Measurements from ENCODE around the gene CDK17.
"Not testable (repeated sequence)": the region's sequence is repeated elsewhere in the genome, so short reads cannot be mapped to it uniquely, and the experiment has no call there.

The CDK17 gene

DNA sequence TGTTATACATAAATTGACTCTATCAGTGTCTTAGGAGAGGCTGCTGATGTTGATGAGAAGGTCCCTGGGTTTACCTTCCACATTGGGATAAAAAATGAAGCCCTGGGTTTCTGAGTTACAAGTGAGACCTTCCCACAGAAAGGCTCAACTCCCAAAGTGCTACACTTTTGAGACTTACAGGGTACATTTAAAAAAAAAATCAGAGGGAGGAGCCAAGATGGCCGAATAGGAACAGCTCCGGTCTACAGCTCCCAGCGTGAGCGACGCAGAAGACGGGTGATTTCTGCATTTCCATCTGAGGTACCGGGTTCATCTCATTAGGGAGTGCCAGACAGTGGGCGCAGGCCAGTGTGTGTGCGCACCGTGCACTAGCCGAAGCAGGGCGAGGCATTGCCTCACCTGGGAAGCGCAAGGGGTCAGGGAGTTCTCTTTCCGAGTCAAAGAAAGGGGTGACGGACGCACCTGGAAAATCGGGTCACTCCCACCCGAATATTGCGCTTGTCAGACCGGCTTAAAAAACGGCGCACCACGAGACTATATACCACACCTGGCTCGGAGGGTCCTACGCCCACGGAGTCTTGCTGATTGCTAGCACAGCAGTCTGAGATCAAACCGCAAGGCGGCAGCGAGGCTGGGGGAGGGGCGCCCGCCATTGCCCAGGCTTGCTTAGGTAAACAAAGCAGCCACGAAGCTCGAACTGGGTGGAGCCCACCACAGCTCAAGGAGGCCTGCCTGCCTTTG is 84.3 kb downstream of the CDK17 start:
- H3K9ac ChIP-seq (ENCODE audit: low read length); H3K4me1 ChIP-seq (ENCODE audit: control insufficient read depth, insufficient read depth, low read length); H3K36me3 ChIP-seq (ENCODE audit: control insufficient read depth, insufficient read depth, low read length); H3K27me3 ChIP-seq (ENCODE audit: control insufficient read depth, insufficient read depth, low read length); H3K27ac ChIP-seq (ENCODE audit: low read depth, low read length): not testable (repeated sequence)
- peak overlapping the region; percentile 27 for H3K4me3 ChIP-seq (ENCODE audit: low read length)

DNA sequence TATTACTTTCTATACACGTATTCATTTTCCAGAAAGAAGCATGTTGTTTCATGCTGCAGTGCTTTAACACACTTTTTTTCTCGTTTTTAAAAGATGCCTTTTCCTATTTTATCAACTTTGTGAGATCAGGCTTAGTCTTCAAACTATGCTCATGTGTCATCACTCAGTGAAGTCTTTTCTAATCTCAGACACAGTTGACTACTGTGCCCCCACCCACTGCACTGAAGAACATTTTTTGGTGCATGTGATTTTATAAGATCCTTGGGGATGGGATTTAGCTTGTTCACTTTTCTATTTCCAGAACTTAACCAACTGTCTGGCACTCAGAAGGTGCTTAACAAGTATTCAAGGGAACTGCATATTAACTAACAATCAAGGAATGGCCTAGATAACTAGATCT is 85.5 kb downstream of the CDK17 start:
- H3K36me3 ChIP-seq (ENCODE audit: control insufficient read depth, insufficient read depth, low read length): no peaks in the 10 kb centered on the region
- H3K4me1 ChIP-seq (ENCODE audit: control insufficient read depth, insufficient read depth, low read length): peaks cover 2% of the 10 kb centered on the region
- H3K4me3 ChIP-seq (ENCODE audit: low read length): no peak overlapping the region
- no peak overlapping the region for H3K27ac ChIP-seq (ENCODE audit: low read depth, low read length)
- H3K27me3 ChIP-seq (ENCODE audit: control insufficient read depth, insufficient read depth, low read length): no peaks in the 10 kb centered on the region
- H3K9ac ChIP-seq (ENCODE audit: low read length): no peak overlapping the region

DNA sequence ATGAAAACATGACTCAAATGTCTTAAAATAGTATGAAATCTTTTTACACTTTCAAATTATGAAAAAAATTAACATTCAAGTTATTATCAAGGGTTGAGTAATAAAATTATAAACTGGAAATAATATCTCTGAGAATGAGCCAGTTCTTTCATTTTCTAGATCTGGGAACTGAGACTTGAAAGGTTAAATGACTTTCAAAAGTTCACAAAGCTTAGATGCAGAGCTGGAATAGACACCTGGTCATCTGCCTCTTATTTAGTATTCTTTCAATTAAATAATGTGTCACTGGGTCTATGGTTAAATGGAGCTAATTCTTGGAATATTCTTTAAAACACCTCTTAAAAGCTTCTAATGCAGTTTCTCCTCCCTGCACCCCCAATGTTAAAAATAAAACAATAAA is 86.6 kb downstream of the CDK17 start:
- Histone ChIP-seq H3K27ac (ENCODE audit: low read depth, low read length) (no peak overlapping the region), H3K4me3 (ENCODE audit: low read length) (no peak overlapping the region), H3K9ac (ENCODE audit: low read length) (no peak overlapping the region), H3K4me1 (ENCODE audit: control insufficient read depth, insufficient read depth, low read length) (peaks cover 8% of the 10 kb centered on the region), H3K27me3 (ENCODE audit: control insufficient read depth, insufficient read depth, low read length) (no peaks in the 10 kb centered on the region), H3K36me3 (ENCODE audit: control insufficient read depth, insufficient read depth, low read length) (no peaks in the 10 kb centered on the region)

DNA sequence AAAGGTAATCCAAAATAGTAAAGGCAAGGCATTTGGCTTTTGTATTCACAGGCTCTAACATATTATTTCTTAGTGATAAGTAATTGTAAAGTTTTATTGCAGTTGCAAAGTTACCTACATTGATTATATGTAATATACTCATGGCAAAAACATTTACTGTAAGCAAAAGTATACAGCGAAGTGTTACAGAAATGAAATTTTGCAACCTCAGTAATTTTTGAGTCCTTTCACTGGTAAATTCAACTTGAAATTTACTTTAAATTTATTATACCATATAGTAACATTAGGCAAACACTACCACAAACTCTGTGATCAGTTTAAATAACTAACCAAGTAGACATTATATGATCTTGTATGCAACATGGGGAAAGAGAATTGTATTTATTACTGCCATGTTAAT is 89.0 kb downstream of the CDK17 start:
- Histone ChIP-seq H3K36me3 (ENCODE audit: control insufficient read depth, insufficient read depth, low read length) (no peaks in the 10 kb centered on the region), H3K4me1 (ENCODE audit: control insufficient read depth, insufficient read depth, low read length) (peaks cover 9% of the 10 kb centered on the region), H3K27ac (ENCODE audit: low read depth, low read length) (no peak overlapping the region), H3K27me3 (ENCODE audit: control insufficient read depth, insufficient read depth, low read length) (no peaks in the 10 kb centered on the region), H3K4me3 (ENCODE audit: low read length) (no peak overlapping the region), H3K9ac (ENCODE audit: low read length) (no peak overlapping the region)

DNA sequence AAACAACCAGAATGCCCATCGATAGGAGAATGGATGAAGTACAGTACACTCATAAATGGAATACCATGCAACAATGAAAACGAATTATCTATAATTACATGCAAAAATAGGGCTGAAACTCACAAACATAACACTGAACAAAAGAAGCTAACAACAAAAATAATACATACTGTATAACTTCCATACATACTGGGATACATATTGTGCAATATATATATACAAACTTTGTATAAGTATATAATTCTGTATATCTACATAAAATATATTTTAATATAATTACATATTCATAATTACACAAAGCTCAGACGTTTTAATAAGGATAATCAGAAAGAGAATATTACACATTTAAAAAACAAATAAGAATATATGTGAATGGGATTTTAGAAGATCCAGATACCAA is 90.2 kb downstream of the CDK17 start:
- Histone ChIP-seq H3K4me1 (ENCODE audit: control insufficient read depth, insufficient read depth, low read length) (peaks cover 9% of the 10 kb centered on the region), H3K27ac (ENCODE audit: low read depth, low read length) (no peak overlapping the region), H3K36me3 (ENCODE audit: control insufficient read depth, insufficient read depth, low read length) (no peaks in the 10 kb centered on the region), H3K4me3 (ENCODE audit: low read length) (no peak overlapping the region), H3K9ac (ENCODE audit: low read length) (no peak overlapping the region), H3K27me3 (ENCODE audit: control insufficient read depth, insufficient read depth, low read length) (no peaks in the 10 kb centered on the region)

DNA sequence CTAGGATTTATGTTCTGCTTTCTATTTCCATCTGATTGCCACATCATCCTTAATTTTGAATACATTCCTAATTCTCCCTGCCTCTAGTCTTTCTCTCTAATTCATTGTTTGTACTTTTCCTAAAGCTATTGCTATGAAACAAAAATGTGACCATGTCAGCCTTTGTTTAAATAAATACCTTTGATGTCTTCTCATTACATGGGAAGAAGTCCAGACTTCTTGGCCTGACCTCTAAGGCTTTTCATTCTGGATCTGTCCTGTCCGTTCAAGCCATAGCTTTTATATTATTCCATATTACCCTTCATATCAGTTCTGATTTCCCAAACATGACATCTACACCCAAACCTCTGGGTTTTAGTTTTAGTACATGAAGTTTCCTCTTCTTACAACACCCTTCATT is 91.4 kb downstream of the CDK17 start:
- no peaks in the 10 kb centered on the region for H3K36me3 ChIP-seq (ENCODE audit: control insufficient read depth, insufficient read depth, low read length)
- no peaks in the 10 kb centered on the region for H3K27me3 ChIP-seq (ENCODE audit: control insufficient read depth, insufficient read depth, low read length)
- H3K9ac ChIP-seq (ENCODE audit: low read length): no peak overlapping the region
- peak overlapping the region; percentile 66 for H3K27ac ChIP-seq (ENCODE audit: low read depth, low read length)
- no peak overlapping the region for H3K4me3 ChIP-seq (ENCODE audit: low read length)
- H3K4me1 ChIP-seq (ENCODE audit: control insufficient read depth, insufficient read depth, low read length): peaks cover 7% of the 10 kb centered on the region

DNA sequence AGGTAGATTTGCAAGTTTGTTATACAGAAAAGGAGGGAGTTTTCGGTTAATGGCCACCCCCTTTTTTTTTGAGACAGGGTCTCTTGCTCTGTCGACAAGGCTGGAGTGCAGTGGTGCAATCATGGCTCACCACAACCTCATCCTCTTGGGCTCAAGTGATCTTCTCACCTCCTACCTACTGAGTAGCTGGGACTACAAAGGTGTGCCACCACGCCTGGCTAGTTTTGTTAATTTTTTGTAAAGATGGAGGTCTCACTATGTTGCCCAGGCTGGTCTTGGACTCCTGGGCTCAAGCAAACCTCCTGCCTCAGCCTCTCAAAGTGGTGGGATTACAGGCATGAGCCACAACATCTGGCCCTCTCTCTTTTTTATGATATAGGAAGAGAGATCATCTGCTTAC is 94.6 kb downstream of the CDK17 start:
- Histone ChIP-seq H3K9ac (ENCODE audit: low read length) (no peak overlapping the region), H3K36me3 (ENCODE audit: control insufficient read depth, insufficient read depth, low read length) (no peaks in the 10 kb centered on the region), H3K27ac (ENCODE audit: low read depth, low read length) (no peak overlapping the region), H3K4me1 (ENCODE audit: control insufficient read depth, insufficient read depth, low read length) (peaks cover 7% of the 10 kb centered on the region), H3K4me3 (ENCODE audit: low read length) (no peak overlapping the region), H3K27me3 (ENCODE audit: control insufficient read depth, insufficient read depth, low read length) (no peaks in the 10 kb centered on the region)

DNA sequence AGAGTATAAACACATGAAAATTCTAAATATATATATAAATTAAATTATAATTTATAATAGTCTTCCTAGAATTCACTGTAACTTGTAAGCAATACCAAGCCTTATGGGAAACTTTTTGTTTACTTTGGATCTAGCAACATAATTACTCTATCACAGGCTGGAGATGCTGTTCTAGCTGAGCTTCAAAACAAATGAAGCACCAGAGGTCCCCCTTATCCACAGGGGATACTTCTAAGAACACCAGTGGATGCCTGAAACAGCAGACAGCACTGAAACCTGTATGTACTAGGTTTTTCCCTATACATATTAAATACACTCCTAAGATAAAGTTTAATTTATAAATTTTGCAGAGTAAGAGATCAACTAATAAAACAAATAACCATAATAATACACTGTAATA is 96.6 kb downstream of the CDK17 start:
- Histone ChIP-seq H3K27ac (ENCODE audit: low read depth, low read length) (no peak overlapping the region), H3K27me3 (ENCODE audit: control insufficient read depth, insufficient read depth, low read length) (no peaks in the 10 kb centered on the region)

DNA sequence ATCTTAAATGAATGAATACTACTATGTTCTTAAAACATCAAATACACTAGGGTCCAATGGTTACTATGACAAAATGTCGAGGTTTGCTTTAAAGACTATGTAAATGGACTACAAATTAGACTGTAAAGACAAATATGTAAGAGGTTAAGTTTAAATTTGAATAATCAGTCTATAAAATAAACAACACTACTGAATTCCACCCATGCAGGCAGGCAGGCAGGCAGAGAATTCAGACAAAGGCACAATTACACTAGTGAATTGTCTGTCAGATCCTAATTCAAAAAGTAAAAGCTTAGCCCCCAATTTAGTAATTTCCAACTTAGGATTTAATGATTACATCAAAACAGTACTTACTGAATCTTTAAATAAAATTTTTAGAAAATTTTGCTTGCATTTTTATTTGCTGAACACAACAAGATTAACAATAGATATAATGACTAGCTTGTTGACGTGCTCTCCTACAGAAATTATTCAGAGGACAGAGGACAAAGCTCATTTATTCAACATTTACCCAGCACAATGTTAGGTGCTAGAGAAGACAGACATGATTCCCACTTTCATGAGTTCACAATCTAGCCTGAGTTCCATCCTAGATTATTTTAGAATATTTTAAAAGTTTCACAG is 97.4 kb downstream of the CDK17 start:
- H3K9ac ChIP-seq (ENCODE audit: low read length): no peak overlapping the region
- no peak overlapping the region for H3K27ac ChIP-seq (ENCODE audit: low read depth, low read length)
- no peaks in the 10 kb centered on the region for H3K27me3 ChIP-seq (ENCODE audit: control insufficient read depth, insufficient read depth, low read length)
- no peaks in the 10 kb centered on the region for H3K36me3 ChIP-seq (ENCODE audit: control insufficient read depth, insufficient read depth, low read length)
- no peaks in the 10 kb centered on the region for H3K4me1 ChIP-seq (ENCODE audit: control insufficient read depth, insufficient read depth, low read length)
- no peak overlapping the region for H3K4me3 ChIP-seq (ENCODE audit: low read length)

More for the DNA sequence above, 96.6 kb downstream of the CDK17 start:
- no peak overlapping the region for H3K4me3 ChIP-seq (ENCODE audit: low read length)
- H3K4me1 ChIP-seq (ENCODE audit: control insufficient read depth, insufficient read depth, low read length): peaks cover under 1% of the 10 kb centered on the region
- H3K9ac ChIP-seq (ENCODE audit: low read length): no peak overlapping the region
- no peaks in the 10 kb centered on the region for H3K36me3 ChIP-seq (ENCODE audit: control insufficient read depth, insufficient read depth, low read length)

DNA sequence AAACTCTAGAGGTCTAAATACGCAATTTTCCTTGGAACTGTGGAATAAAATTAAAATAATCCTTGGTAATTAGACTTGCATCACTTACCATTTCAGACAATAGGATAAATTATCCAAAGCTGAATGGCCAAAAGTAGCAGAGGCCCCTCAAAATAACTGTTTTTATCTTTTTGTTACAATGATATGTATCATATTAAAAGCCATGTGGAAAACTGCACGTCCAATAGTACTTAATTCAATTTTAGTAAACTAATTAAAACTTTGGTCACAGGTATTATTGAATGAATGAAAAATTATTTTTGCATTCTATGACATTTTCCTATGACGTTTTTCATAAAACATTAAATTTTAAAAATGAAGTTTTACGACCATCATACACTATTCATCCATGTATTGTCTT is 98.5 kb downstream of the CDK17 start:
- Histone ChIP-seq H3K27me3 (ENCODE audit: control insufficient read depth, insufficient read depth, low read length) (no peaks in the 10 kb centered on the region), H3K27ac (ENCODE audit: low read depth, low read length) (no peak overlapping the region), H3K9ac (ENCODE audit: low read length) (no peak overlapping the region), H3K4me1 (ENCODE audit: control insufficient read depth, insufficient read depth, low read length) (no peaks in the 10 kb centered on the region), H3K36me3 (ENCODE audit: control insufficient read depth, insufficient read depth, low read length) (peaks cover 3% of the 10 kb centered on the region), H3K4me3 (ENCODE audit: low read length) (no peak overlapping the region)

DNA sequence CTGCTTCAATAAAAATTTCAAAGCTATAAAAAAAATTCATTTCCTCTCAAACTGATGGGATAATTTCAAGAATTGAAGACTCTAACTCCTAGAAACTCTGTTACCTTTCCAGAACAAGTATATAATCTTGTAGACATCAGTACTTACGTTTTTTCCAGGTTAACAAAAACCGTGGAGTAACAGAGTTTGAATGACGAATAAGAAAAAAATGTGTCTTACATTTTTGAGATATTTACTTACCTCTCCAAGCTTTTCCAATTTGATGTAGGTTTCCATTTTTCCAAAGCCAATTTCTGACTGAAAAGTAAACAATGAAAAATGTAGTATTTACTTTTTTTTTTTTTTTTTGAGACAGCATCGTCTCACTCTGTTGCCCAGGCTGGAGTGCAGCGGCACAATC is 100.2 kb downstream of the CDK17 start:
- no peak overlapping the region for H3K4me3 ChIP-seq (ENCODE audit: low read length)
- no peaks in the 10 kb centered on the region for H3K4me1 ChIP-seq (ENCODE audit: control insufficient read depth, insufficient read depth, low read length)
- no peaks in the 10 kb centered on the region for H3K27me3 ChIP-seq (ENCODE audit: control insufficient read depth, insufficient read depth, low read length)
- H3K9ac ChIP-seq (ENCODE audit: low read length): no peak overlapping the region
- H3K36me3 ChIP-seq (ENCODE audit: control insufficient read depth, insufficient read depth, low read length): peaks cover 4% of the 10 kb centered on the region
- no peak overlapping the region for H3K27ac ChIP-seq (ENCODE audit: low read depth, low read length)

DNA sequence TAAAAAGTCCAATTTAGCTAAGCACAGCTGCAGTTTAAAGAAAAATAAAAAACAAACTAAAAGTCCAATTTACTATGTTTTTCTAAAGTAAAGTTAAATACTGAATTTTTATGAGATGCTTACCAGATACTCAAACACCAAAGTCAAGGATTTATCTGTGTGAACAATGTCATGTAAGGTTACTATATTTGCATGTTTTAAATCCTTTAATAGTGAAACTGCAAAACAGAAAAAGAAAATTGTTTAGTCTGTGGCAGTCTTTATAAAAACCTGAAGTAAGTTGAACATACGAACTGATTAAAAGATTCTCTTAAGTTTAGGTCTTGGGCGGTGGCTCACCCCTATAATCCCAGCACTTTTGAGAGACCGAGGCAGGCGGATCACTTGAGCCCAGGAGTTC is 102.7 kb downstream of the CDK17 start:
- Histone ChIP-seq H3K4me3 (ENCODE audit: low read length) (no peak overlapping the region), H3K27me3 (ENCODE audit: control insufficient read depth, insufficient read depth, low read length) (no peaks in the 10 kb centered on the region), H3K4me1 (ENCODE audit: control insufficient read depth, insufficient read depth, low read length) (no peaks in the 10 kb centered on the region), H3K27ac (ENCODE audit: low read depth, low read length) (no peak overlapping the region), H3K36me3 (ENCODE audit: control insufficient read depth, insufficient read depth, low read length) (peaks cover 4% of the 10 kb centered on the region), H3K9ac (ENCODE audit: low read length) (no peak overlapping the region)

DNA sequence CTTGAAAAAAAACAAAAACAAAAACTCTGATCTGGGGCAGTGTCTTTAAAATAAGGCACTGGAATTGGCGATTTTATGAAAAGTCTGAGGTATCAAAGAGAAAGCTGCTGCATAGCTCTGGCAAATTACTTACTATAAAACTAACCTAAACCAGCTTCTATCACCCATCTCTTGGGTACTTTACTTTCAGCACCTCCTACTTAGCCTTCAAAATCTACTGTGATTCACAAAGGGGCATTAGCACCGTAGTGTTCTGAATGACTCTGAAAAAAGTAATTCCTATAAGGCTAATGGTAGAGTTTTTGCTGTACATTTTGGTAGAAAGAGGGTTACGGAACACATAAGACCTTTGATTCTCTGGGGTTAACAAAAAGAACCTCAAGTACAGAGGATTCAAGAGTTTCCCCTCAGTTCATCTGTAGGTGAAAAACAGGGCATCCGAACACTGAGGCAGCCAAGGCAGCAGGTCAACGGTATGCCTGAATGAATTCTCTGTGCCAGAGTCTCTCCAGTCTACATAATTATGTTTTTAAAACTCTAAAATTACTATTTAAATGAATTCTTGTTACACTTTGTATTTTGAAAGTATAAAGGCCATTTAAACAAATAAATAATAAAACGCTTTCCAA is 104.6 kb downstream of the CDK17 start:
- H3K4me1 ChIP-seq (ENCODE audit: control insufficient read depth, insufficient read depth, low read length): no peaks in the 10 kb centered on the region
- H3K4me3 ChIP-seq (ENCODE audit: low read length): no peak overlapping the region
- no peak overlapping the region for H3K9ac ChIP-seq (ENCODE audit: low read length)
- peaks cover 4% of the 10 kb centered on the region for H3K36me3 ChIP-seq (ENCODE audit: control insufficient read depth, insufficient read depth, low read length)
- no peak overlapping the region for H3K27ac ChIP-seq (ENCODE audit: low read depth, low read length)
- no peaks in the 10 kb centered on the region for H3K27me3 ChIP-seq (ENCODE audit: control insufficient read depth, insufficient read depth, low read length)

Data from rectal smooth muscle tissue (tissue), 1 donor.